GM18951 (cell line): ENCODE results near the gene SEPTIN5.
"Not testable (repeated sequence)": the region's sequence is repeated elsewhere in the genome, so short reads cannot be mapped to it uniquely, and the experiment has no call there.

Source experiments
- POLR2A ChIP-seq: IDR thresholded peaks from 4 replicates; pipeline ENCODE4 v1.6.1; 2011; ENCODE audit warnings: mild to moderate bottlenecking; ENCODE audit not compliant: insufficient read length, insufficient read depth; ENCODE audit errors: extremely low read depth
- in situ Hi-C: fragments of 300-500 bp; cut with MboI; formaldehyde crosslinking; loops from one replicate; pipeline ENCODE4 v1.12.0; 2022; ENCODE audit warnings: low sequenced_read_pairs, mixed read lengths, inconsistent platforms; ENCODE audit not compliant: unreplicated experiment

Gene SEPTIN5

DNA sequence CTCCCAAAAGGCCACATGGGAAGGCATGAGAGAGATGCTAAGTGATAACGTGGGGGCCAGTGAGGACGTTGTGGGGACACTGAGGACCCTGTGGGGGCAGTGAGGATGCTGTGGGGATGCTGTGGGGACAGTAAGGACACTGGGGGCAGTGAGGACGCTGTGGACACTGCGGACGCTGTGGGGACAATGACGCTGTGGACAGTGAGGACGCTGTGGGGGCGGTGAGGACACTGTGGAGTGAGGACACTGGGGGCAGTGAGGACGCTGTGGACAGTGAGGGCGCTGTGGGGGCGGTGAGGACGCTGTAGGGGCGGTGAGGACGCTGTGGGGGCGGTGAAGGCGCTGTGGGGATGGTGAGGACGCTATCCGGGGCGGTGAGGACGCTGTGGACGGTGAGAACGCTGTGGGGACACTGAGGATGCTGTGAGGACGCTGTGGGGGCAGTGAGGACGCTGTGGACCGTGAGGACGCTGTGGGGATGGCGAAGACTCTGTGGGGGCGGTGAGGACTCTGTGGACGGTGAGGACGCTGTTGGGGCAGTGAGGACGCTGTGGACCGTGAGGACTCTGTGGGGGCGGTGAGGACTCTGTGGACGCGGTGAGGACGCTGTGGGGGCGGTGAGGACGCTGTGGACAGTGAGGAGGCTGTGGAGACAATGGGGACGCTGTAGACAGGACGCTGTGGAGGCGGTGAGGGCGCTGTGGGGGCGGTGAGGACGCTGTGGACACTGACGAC lies 10.8 kb downstream of the SEPTIN5 start:
- no peak for TF ChIP-seq POLR2A
- in situ Hi-C loops = no loop called here

DNA sequence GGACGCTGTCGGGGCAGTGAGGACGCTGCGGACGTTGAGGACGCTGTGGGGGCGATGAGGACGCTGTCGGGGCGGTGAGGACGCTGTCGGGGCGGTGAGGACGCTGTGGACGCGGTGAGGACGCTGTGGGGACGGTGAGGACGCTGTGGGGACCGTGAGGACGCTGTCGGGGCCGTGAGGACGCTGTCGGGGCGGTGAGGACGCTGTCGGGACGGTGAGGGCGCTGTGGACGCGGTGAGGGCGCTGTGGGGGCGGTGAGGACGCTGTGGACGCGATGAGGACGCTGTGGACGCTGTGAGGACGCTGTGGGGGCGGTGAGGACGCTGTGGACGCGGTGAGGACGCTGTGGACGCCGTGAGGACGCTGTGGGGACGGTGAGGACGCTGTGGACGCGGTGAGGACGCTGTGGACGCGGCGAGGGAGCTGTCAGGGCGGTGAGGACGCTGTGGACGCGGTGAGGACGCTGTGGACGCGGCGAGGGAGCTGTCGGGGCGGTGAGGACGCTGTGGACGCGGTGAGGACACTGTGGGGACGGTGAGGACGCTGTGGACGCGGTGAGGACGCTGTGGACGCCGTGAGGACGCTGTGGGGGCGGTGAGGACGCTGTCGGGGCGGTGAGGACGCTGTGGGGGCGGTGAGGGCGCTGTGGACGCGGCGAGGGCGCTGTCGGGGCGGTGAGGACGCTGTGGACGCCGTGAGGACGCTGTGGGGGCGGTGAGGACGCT lies 11.9 kb downstream of the SEPTIN5 start:
- in situ Hi-C loops = not testable (repeated sequence)

DNA sequence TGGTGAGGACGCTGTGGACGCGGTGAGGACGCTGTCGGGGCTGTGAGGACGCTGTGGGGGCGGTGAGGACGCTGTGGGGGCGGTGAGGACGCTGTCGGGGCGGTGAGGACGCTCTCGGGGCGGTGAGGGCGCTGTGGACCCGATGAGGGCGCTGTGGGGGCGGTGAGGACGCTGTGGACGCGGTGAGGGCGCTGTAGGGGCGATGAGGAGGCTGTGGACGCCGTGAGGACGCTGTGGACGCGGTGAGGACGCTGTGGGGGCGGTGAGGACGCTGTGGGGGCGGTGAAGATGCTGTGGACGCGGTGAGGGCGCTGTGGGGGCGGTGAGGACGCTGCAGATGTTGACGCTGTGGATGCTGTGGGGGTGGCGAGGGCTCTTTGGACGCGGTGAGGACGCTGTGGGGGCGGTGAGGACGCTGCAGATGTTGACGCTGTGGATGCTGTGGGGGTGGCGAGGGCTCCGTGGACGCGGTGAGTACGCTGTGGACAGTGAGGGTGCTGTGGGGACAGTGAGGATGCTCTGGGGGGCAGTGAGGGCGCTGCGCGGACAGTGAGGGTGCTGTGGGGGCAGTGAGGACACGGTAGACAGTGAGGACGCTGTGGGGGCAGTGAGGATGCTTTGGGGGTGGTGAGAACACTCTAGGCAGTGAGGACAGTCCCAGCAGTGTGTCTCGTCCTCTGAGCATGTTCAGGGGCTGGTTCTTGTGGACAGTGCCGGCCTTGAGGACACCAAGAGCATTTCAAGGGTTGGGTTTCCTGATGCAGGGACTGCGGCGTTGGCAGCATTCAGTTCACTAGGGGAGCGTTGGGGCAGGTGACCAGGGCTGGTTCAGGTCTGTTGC lies 13.2 kb downstream of the SEPTIN5 start:
- in situ Hi-C loops = no loop called here
- no peak for TF ChIP-seq POLR2A

DNA sequence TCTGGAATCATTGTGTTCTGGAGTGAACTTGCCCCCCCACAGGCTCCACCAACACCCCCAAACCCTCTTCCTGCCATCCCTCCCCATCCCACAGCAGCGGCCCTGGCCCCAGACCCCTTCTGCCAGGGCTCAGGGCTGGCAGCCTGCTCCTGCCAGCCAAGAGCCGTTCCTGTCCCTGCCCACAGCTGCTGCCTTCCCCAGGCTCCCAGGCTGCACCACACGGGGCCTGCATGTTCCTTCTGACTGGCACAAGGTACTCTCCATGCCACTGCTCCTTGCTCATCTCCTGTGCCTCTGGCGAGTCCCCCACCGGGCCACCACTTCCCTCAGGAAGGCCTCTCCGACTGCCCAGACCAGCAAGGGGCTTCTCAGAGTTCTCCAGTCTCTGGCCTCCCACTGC lies 14.0 kb downstream of the SEPTIN5 start:
- in situ Hi-C loops = no loop called here
- no peak for TF ChIP-seq POLR2A

DNA sequence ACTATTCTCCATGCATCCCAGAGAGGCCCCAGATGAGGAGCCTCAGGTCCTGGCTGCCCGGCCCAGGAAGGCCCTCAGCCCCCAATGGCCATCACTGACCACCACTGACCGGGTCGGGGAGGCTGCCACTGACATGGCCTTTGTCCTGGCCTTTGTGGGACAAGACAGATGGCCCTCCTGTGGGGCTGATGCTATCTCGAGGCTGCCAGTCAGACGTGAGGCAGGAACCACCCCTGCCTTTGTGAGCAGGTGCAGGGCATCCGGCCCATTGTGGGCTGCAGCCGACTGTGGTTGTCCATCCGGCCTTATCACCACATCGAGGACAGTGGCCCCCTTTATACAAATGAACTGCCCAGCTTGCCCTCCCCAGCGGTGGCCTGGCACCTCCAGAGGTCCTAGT lies 14.5 kb downstream of the SEPTIN5 start:
- no peak for TF ChIP-seq POLR2A
- in situ Hi-C loops = no loop called here

DNA sequence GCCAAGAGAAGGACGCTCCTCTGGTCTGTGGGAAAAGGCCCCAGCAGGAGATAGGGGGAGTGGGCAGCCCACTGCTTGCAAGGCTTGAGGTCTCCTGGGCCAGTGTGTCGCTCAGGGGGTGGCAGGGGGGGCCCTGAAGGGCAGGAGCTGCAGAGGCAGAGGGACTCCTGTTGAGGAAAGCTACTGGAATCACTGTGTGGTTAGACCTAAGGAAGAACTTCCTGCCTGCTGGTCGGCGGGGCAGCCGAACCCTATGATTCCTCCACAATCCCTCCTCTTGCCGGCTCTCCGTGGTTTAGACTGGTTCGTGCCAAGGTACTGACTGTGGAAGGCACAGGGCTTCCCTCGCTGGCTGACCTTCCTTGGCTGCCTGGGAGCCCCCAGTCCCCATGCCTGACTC lies 15.2 kb downstream of the SEPTIN5 start:
- in situ Hi-C loops = no loop called here
- no peak for TF ChIP-seq POLR2A

DNA sequence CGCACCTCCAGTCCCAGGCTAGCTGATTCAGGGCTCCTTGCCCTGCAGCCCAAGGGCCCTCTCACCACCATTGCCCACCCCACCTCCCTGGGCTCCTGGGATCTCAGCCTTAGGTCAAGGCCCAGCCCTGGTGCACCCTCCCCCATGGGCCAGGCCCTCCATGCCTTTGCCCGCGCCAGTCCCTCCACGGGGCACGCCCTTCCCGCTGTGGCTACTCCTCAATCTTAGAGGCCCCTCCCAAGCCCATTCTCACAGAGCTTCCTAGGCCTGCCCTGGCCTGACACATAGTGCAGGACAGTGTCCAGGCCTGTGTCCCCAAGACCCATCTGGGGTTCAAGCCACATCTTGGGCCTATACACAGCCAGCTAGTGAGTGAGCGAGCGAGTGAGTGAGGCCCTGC lies 15.9 kb downstream of the SEPTIN5 start:
- no peak for TF ChIP-seq POLR2A
- in situ Hi-C loops = loop anchor here (5.0 kb wide), 1 partner anchor 182 kb away; no protein-coding TSS in a partner anchor

DNA sequence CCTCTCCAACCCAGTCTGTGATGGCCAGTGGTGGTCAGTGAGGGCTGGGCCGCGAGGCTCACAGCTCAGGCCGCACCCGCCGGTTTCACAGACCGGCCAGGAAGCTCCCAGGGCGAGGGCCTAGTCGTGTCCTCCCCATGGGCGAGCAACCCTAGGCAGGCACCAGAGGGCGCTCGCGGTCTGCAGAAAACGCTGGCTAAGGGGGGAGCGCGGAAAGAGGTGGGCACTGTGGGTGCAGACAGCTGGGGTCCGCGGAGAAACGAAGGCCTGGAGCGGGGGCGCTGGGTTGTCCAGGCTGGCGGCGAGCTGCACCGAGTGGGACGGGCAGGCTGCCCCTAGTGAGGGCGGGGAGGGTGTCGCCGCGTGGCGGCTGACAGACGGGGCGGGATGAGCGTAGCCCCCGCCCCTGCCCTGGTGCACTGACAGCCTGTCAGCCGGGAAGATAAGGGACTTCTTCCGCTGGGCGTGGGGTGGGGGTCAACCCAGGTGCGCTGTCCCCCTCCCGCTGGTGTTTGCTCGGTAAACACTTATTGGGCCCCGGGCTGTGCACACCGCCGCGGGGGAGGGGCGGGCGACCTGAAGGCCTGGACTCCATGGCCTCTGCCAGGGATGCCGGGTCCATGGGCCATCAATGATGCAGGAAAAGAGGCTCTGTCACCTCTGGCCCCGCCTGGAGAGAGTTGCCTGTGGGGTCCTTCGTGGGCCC lies 16.5 kb downstream of the SEPTIN5 start:
- no peak for TF ChIP-seq POLR2A
- in situ Hi-C loops = loop anchor here (5.0 kb wide), 1 partner anchor 181 kb away; no protein-coding TSS in a partner anchor

DNA sequence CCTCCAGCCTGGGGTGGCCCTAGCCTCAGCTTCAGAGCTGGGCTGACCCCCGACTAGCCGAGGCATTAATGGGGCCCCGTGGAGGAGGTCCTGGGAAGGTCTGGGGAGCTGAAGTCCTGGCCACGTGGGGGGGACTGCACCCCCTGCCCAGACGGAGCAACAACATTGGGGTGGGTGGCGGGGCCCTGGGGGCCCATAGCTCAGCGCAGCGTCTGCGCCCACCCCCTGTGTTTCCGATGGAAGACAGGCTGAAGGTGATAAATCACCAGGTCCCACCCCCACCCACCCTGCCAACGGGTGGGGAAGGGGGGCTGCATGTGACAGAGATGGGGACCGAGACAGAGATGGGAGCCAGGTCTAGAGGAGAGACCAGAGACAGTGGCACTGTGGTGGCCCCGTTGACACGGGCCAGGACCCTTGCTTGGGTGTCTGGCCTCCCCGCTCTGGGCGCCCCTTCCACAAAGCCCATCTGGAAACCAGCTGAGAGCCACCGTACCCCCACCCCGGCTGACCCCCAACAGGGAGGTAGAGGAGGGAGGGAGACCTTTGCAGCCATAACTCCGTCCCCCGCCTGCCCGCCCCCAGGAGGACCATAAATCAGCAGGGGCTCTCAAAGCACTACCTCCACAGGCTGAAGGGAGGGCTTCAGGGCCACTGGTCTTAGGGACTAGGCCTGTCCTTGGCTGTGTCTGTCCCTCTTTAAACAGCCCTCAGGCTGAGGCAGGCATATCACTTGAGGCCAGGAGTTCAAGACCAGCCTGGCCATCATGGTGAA lies 17.2 kb downstream of the SEPTIN5 start:
- in situ Hi-C loops = loop anchor here (5.0 kb wide), 1 partner anchor 181 kb away; no protein-coding TSS in a partner anchor
- no peak for TF ChIP-seq POLR2A

DNA sequence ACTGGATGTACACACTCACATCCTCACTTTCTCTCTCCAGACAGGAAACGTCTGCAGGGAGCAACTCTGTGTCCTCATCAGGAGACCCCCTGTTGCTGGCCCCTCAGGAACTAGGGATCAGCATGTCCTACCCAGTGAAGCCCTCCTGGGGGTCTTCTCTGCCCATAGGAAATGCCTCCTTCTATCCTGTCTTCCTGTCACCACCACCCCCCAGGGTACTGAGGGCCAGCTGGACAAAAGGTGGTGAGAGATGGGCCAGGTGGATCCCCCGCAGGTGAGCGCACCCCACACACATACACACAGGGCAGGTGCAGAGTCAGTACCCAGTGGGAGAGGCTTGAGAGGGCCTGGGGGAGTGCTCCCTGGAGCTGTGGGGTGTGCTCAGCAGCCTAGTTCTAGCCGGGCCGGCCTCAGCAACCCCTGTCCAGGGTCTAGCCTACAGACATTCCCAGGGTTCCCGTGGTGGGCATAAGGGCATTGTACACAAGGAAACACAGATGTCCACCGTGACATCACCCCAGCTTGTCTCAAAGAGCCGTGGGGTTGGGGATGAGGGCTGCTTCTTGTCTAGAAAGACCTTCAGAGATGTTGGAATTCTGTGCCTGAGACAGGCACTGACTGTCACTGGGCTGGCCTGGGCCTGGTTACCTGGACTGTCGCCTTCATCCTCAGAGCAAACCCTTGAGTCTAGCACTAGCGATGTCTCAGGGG lies 18.3 kb downstream of the SEPTIN5 start:
- no peak for TF ChIP-seq POLR2A
- in situ Hi-C loops = loop anchor here (5.0 kb wide), 1 partner anchor 180 kb away; no protein-coding TSS in a partner anchor

DNA sequence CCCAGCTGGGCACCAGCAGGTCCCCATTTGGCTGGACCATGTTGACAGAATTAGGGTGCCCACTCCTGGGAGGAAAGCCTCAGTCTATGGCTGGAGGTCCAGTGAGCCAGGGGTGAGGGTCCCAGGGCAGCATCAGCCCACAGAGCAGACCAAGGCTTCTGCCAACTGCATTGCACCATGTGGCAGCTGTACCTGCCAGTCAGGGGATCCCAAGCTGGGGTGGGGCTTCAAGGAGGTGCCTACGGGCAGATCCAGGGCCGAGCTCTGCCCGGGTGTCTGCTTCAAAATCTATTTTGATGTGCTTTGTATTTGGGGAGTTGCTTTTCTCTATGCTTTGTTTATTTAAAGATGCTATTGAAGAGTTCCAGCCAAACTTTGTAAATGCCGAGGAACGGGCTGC lies 19.5 kb downstream of the SEPTIN5 start:
- in situ Hi-C loops = loop anchor here (5.0 kb wide), 1 partner anchor 179 kb away; no protein-coding TSS in a partner anchor
- TF ChIP-seq POLR2A = no peak
